Renal pelvis (tissue), 4 donors: ENCODE measurements around the gene SMIM10L2A. TPM values are rescaled to one million over a fixed set of nuclear protein-coding genes. Genes with fewer than 3 reads are reported as not detected.
"Not testable (repeated sequence)": the region's sequence is repeated elsewhere in the genome, so short reads cannot be mapped to it uniquely, and the experiment has no call there.

ENCODE experiments used
- DNase-seq: peaks from one replicate; pipeline ENCODE4 v3.0.0-alpha.2; 2013
- polyA plus RNA-seq, 3 donors: library from polyadenylated mRNA; unstranded; fragments of 120-200 nt; gene quantifications; one replicate each; pipeline ENCODE4 v1.2.1, GENCODE V29; 2013; ENCODE audit not compliant: insufficient read length in 3 of 3

Gene SMIM10L2A
- polyA plus RNA-seq, 3 donors = 11.3 to 12.8 (median 11.7) TPM

DNA sequence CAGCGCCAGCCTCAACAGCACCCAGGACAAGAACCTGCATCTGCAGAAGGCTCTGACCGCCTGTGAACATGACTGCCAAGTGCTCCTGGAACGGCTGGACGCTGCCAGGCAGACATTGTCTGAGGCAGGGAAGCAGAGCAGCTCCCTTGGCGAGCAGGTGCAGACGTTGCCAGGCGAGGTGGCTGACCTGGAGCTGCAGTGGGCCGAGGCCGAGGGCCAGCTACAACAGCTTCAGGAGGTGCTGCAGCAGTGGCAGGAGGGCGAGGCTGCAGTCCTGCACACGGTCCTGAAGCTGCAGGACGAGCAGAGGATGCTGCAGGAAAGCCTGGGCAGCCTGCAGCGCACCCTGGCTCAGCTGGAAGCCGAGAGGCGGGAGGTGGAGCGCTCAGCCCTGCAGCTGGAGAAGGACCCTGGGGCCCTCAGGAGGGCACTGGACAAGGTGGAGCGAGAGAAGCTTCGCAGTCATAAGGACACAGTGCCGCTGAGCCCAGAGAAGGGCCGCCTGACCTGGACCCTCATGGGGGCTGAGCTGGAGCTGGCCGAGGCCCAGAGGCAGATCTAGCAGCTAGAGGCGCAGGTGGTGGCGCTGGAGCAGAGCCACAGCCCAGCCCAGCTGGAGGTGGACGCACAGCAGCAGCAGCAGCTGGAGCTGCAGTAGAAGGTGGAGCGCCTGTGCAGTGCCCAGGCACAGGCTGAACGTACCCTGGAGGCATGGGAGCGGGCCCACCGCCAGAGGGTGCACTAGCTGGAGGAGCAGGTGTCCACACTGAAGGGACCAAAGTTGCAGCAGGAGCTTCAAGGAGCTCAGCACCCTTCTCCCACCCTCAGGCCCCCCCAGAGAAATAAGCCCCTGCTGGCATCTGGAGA, 16.4 kb downstream of the SMIM10L2A start:
- DNase-seq = no peak

DNA sequence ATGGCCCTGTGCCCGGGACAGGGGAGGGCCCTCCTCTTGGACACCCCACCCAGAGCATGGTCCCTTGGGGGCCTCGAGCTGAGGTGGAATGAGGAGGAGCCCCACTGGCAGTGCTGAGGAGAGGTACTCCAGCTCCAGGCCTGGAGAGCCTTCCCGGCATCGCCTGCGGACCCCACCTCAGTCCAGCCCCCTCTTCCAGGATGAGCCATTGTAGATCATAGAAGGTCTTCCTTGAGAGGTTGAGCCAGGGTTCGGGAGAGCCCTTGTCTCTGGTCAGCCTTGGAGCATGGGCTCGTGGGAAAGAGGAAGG, 16.9 kb downstream of the SMIM10L2A start:
- DNase-seq = no peak

DNA sequence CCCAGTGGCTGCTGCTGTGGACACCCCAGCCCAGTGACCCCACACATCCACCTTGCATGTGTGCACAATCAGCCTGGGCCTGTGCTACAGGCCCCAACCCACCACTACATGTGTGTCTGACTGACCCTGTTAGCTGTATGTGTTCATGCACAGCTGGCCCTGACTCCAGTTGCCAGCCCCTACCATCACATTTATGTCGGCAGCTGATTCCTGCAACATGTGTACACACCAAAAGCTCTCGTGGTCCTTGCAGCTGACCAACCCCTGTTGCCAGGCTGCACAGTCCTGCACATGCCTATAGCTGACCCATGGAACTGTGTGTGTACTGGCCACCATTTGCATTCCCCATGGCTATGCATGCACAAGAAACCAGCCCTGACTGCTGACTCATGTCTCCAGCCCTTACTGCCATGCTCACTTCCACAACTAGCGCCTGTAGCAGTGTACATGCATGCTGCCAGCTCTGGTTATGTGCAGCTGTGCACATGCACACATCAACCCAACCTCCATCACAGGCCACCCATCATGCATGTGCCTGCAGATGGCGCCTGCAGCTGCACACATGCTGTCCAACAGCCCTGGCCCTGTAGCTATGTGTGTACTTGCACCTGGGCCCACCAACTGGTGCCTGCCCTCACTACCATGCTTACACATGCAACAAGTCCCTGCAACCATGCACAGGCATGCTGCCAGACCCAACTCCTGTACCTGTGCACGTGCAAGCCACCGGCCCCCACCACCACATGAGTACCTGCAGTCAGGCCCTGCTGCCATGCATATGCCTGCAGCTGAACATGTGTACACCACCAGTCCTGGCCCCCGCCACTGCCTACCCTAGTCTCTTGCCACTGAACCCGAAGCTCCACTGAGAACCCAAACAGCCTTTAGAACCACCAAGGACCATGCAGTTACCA, 28.1 kb downstream of the SMIM10L2A start:
- no peak for DNase-seq

DNA sequence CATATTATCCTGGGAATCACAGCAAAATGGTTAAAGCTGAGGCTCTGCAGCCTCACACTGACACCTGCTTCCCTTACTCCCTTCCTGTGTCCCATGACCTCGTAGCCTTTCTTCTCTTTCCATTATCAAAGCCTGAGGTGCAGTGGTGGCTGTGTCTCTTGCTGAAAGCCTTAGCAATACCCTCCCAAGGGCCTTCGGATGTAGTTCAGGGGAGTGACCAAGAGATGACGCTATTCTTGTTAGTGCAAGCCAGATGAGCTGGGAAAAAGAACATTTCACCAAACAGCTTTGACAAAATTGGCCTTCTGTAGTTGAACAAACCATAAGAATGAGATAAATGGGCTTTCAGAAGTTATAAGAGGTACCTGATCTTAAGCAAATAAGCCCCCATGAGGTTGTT, 31.6 kb downstream of the SMIM10L2A start:
- DNase-seq = no peak

DNA sequence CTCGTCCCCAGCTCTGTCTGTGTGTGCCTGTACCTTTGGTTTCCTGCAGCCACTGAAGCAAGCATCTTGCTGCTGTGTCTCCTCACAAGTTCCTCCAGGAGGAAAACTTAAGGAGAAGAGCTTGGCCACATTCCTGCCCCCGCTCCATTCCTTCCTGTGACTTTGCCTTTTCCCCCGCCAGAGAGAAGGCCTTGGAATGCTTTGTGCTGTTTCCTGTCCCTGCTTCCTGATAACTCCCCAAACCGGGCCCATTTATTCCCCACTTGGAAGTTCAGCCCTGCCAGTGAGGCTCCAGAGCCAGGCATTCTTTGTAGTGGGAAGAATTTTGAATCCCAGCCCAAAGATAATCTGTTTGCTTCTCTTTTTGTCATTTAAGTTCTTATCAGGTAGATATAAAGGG, 33.1 kb downstream of the SMIM10L2A start:
- DNase-seq = no peak

DNA sequence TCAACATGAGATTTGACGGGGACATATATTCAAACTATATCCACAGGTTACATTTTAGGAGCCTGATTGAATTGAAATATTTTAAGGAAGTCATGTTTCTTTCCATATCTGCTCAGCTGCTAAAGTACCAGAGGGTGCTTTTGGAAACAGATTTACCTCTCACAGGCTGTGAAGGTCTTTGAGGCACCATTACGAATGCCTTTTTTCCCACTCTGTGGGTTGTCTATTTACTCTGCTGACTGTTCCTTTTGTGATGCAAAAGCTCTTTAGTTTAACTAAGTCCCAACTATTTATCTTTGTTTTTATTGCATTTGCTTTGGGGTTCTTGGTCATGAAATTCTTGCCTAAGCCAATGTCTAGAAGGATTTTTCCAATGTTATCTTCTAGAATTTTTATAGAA, 40.0 kb downstream of the SMIM10L2A start:
- DNase-seq = not testable (repeated sequence)

DNA sequence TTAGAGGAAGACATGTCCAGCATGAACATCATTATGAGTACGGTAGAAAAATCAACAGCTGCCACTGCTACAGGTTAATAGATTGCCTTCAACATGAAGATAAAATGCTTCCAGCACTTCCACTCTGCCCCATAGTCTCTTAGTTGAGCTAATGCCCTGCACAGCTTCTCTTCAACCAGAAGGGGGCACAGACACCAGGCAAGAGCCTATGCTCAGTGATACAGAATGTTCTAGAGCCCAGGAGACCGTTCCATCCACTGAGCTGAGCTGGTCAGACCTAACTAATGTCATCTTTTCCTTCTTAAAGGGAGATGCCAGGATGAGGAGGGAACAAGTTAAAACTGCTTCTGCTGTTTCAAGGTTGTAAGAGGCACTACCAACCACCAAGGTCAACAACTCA, 42.2 kb downstream of the SMIM10L2A start:
- DNase-seq = no peak

DNA sequence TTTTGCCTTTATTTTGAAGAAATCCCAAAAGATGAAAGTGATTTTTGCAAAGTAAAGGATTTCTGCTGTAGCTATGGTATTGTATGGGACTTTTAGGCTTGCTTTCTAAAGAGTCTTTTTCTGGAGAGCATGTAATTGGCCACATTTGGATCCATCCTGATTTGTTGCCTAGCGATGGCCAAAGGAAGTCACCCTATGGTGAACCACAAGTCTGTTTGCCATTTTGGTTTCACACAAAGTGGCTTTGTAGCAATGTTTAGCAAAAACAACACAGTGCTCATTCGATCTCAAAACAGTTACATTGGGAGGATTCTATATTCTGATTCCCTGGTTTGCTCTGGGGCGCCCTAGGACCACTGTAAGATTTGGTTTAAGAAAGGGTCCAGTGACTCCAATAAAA, 54.6 kb downstream of the SMIM10L2A start:
- DNase-seq = no peak

DNA sequence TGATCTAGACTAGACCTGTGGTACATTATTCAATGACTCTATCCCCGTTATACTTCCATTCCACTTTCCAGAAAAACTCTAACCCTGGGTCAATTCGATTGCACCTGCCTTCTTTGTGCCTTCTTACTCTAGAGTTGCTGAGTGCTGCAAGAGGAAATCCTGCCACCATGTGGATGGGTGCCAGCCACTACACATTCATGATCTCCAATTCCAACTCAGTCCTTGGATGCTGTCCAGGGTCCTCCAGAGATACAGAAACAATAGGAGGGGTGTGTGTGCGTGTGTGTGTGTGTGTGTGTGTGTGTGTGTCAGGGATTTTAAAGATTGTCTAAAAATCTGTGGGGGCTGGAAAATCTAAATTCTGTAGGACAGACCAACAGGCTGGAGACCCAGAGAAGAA, 55.8 kb downstream of the SMIM10L2A start:
- peak; percentile 67 for DNase-seq

Other genes with a start within 250 kb of the SMIM10L2A start
- under 1 TPM in 1 of 3 donors, not detected in 2; 0.50 TPM for gene ETDA, start 169.9 kb upstream of the SMIM10L2A start, polyA plus RNA-seq
- gene ETDC, start 112.5 kb upstream of the SMIM10L2A start, polyA plus RNA-seq = not detected
- 10 to 100 TPM; 17.3 to 21.6 (median 18.8) TPM for gene ZNF75D, start 77.8 kb upstream of the SMIM10L2A start, polyA plus RNA-seq
- gene ZNF449, start 77.1 kb upstream of the SMIM10L2A start, polyA plus RNA-seq = 10 to 100 TPM; 11.2 to 13.4 (median 12.5) TPM
- gene INTS6L, start 98.7 kb downstream of the SMIM10L2A start, polyA plus RNA-seq = 10 to 100 TPM; 20.3 to 27.3 (median 27.3) TPM